Measurements from ENCODE around the gene GLDN.

The GLDN gene

DNA sequence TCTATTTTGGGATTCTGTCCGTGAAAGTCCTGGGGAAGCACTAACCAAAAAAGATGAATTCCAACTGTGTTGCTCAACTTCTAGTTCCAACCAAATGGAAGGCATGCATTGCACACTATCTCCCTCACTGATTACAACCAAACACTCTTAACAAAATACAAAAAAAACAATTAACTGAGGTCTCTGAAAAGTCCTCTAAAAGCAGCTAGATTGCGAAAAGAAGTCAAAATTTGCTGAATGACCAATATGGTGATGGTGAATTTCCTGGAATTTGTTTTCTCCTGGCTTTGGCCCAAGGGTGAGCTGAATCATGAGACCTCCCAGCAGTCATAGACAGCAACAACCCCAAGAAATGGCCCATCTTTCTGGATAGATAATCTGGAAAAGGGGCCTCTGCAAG lies 31.4 kb upstream of the GLDN start:
- no peak for DNase-seq (ENCODE audit: low spot score)

DNA sequence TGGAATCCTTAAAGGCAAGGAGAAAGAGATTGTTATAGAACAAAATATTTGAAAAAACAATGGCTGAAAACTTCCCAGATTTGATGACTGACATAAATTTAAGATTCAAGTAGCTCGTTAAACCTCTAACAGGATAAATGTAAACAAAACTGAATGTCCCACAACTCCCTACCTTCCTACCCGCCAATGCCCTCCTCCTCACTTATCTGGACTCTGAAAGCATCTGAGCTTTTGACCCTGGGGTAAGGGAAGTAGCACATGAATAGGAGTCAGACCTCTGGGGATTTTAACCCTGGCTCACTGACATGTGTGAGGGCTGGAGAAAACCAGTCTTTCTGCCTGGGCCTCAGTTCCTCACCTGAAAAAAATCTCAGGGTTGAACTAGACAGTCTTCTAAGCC lies 29.9 kb upstream of the GLDN start:
- TF ChIP-seq, protein P1, sequence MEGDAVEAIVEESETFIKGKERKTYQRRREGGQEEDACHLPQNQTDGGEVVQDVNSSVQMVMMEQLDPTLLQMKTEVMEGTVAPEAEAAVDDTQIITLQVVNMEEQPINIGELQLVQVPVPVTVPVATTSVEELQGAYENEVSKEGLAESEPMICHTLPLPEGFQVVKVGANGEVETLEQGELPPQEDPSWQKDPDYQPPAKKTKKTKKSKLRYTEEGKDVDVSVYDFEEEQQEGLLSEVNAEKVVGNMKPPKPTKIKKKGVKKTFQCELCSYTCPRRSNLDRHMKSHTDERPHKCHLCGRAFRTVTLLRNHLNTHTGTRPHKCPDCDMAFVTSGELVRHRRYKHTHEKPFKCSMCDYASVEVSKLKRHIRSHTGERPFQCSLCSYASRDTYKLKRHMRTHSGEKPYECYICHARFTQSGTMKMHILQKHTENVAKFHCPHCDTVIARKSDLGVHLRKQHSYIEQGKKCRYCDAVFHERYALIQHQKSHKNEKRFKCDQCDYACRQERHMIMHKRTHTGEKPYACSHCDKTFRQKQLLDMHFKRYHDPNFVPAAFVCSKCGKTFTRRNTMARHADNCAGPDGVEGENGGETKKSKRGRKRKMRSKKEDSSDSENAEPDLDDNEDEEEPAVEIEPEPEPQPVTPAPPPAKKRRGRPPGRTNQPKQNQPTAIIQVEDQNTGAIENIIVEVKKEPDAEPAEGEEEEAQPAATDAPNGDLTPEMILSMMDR (IDR thresholded peaks at IDR 0.05; ENCODE audit: extremely low read depth, missing control alignments) = no peak
- DNase-seq (ENCODE audit: low spot score) = no peak

More for the DNA sequence above, 31.4 kb upstream of the GLDN start:
- TF ChIP-seq, protein P1 (IDR thresholded peaks at IDR 0.05; ENCODE audit: extremely low read depth, missing control alignments) = no peak

DNA sequence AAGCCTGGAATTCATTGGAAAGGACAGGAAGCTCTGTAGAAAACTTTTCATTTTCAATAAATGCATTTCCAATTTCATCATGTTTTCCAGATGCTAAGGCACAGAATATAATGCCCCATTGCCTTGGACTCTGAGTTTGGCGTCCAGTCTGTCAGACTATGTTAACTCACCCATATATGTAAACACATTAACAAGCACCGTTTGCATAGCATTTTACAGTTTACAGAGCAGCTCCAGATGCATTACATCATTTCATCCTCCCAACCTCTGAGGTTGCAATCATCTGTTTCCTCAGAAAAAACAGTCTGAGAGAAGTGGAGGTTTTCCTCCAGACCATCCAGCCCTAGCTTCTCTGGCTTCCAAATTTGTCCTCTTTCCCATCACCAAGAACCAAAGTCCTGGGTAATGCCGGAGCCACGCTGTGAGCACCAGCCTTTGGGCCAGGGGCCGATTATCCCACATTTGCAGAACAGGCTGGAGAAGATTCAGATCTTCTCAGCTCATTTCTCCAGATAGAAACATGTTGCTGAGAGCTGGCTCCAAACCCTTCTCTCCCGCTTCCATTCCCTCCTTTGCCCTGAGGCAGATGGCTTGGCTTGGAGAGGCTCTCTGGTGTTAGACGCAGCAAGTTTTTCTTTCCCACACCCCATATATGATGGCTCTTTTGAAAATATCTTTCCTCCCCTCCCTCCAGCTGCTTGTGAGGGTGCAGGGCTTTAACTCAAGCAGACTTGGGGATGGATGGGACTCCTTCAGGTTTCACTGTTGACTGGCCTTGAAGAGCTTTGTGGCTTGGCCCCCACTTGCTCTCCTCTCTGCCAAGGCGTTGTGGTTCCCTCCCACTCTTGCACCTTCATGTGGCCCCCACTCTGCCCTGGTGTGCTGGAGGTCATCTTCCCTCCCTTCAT lies 29.0 kb upstream of the GLDN start:
- TF ChIP-seq, protein P1 (IDR thresholded peaks at IDR 0.05; ENCODE audit: extremely low read depth, missing control alignments) = no peak
- DNase-seq (ENCODE audit: low spot score) = no peak

DNA sequence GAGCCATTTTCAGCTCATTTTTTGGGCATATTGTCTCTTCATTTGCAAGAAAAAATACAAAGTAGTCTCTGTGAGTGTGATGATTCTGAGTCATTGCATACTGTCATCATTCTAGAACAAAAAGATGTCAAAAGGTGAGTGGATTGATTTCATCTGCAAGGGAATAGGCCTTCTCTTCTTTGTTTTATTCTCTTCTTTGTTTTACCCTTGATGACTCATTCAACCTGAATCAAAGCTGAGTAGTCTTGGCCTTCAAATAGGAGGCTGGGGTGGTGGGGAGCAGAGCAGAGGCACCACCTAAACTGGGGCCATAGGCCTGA lies 28.4 kb upstream of the GLDN start:
- TF ChIP-seq, protein P1 (IDR thresholded peaks at IDR 0.05; ENCODE audit: extremely low read depth, missing control alignments) = no peak
- DNase-seq (ENCODE audit: low spot score) = no peak

DNA sequence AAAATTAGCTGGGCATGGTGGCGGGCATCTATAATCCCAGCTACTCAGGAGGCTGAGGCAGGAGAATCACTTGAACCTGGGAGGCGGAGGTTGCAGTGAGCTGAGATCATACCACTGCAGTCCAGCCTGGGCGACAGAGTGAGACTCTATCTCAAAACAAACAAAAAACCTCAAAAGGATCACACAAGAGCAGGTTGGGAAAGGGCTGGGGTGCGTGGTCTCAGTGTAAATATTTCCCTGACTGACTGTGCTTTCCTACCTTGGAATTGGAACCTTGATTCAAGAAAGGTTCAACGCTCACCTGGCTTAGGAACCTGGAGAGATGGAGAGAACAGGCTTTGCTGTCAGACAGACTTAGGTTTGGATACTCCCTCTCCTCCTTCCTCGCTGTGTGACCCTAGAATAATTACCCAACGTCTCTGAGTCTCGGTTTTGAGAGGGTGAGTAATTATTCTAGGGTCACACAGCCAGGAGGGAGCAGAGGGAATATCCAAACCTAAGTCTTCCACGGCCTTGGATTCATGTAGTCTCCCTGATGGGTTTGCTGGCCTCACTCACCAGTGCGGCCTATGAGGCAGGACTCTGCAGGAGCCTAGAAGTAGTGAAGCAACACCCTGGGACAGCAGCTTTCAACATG lies 27.7 kb upstream of the GLDN start:
- DNase-seq (ENCODE audit: low spot score) = no peak
- TF ChIP-seq, protein P1 (IDR thresholded peaks at IDR 0.05; ENCODE audit: extremely low read depth, missing control alignments) = no peak

DNA sequence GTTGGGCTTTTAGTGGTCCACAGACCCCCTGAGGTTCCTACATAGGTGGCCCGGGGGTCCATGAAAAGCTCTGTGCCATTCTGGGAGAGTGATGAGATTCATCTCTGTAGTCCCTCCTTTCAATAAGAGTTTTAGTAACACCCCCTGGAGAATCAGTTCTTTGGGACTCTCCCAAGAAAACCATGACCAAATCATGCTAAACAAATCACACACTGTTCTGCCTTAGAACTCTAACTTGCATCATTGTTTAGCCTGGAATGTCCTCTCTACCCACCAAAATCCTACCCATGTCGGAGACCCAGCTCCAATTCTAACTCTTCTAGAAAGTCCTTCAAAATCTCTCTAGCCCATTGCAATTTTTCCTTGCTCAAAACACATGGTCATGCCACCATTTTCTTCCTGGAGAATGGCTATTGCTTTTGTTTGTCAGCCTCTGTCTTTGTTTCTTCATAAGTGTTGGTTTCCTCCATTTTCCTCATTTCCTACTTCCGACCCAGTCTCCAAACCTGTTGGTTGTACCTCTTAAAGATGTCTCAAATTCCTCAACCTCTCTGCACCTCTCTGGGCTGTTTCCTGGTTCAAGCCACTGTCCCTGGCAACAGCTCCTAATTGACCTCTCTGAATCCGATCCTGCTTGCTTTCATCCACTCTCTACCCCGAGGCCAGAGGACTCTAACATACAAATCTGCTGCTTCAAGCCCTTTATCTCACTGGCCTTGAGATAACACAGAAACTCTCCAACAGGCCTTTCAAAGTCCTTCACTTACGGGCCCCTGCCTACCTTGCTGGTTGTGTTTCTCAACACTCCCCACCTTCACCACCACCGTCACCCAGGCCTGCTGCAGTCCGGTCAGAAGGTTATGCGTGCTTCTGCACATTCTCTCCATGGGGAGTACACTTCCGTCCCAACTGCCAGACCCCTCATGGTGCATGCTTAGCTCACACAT lies 26.8 kb upstream of the GLDN start:
- DNase-seq (ENCODE audit: low spot score) = no peak

More for the DNA sequence above, 26.8 kb upstream of the GLDN start:
- TF ChIP-seq, protein P1 (IDR thresholded peaks at IDR 0.05; ENCODE audit: extremely low read depth, missing control alignments) = no peak
